GM21360 (cell line): Measurements from ENCODE around the gene KRTAP4-5.
"Not testable (repeated sequence)": the region's sequence is repeated elsewhere in the genome, so short reads cannot be mapped to it uniquely, and the experiment has no call there.

ENCODE experiments used
- ATAC-seq: cut with Tn5 transposase; IDR thresholded peaks from one replicate; pipeline ENCODE4 v1.9.1; 2021; ENCODE audit warnings: mild to moderate bottlenecking, moderate library complexity; ENCODE audit not compliant: unreplicated experiment

KRTAP4-5 gene

GRCh38 chr17:41149652-41149985 lies at the start of gene KRTAP4-5:
Gene KRTAP4-5 (minus strand): TSS chr17:41149825. CDS start chr17:41149767, 58 bp downstream.
- no peak for ATAC-seq

GRCh38 chr17:41196068-41196467 lies 46.4 kb upstream of the KRTAP4-5 start:
- no peak for ATAC-seq

DNA sequence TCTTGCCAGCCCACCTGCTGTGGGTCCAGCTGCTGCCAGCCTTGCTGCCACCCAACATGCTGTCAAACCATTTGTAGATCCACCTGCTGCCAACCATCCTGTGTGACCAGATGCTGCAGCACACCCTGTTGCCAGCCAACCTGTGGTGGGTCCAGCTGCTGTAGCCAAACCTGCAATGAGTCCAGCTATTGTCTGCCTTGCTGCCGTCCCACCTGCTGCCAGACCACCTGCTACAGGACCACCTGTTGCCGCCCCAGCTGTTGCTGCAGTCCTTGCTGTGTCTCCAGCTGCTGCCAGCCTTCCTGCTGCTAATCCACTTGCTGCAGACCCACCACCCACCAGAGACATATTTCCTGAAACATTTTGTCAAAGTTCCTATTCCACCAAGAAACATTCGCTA lies 40.7 kb upstream of the KRTAP4-5 start:
- ATAC-seq = no peak

GRCh38 chr17:41189837-41190318 lies 40.3 kb upstream of the KRTAP4-5 start, which contains the start of gene KRTAP9-1:
Gene KRTAP9-1 (plus strand): TSS chr17:41189887. CDS start chr17:41189887, 0 bp downstream.
- not testable (repeated sequence) for ATAC-seq

GRCh38 chr17:41186872-41187271 lies 37.2 kb upstream of the KRTAP4-5 start:
- no peak for ATAC-seq

- ATAC-seq = no peak
These were observed 35.4 kb upstream of the KRTAP4-5 start for GRCh38 chr17:41185001-41185400.

DNA sequence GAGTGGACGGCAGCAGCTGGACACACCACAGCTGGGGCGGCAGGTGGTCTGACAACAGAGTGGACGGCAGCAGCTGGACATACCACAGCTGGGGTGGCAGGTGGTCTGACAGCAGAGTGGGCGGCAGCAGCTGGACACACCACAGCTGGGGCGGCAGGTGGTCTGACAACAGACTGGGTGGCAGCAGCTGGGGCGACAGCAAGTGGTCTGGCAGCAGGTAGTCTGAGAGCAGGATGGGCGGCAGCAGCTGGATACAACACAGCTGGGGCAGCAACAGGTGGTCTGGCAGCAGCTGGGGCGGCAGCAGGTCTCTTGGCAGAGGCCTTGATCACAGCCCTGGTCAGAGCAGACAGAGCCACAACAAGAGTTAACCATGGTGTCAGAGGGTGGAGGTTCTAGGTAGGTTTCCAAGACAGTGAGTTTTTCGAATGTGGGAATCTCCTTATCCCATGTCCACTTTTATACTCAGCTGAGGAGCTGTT lies 34.9 kb upstream of the KRTAP4-5 start, which contains the start of gene KRTAP4-1:
TSS of gene KRTAP4-1 (minus strand) at position 432 of the 482 bp plus-strand sequence. CDS start at position 375, 57 bp downstream.
- ATAC-seq = no peak

DNA sequence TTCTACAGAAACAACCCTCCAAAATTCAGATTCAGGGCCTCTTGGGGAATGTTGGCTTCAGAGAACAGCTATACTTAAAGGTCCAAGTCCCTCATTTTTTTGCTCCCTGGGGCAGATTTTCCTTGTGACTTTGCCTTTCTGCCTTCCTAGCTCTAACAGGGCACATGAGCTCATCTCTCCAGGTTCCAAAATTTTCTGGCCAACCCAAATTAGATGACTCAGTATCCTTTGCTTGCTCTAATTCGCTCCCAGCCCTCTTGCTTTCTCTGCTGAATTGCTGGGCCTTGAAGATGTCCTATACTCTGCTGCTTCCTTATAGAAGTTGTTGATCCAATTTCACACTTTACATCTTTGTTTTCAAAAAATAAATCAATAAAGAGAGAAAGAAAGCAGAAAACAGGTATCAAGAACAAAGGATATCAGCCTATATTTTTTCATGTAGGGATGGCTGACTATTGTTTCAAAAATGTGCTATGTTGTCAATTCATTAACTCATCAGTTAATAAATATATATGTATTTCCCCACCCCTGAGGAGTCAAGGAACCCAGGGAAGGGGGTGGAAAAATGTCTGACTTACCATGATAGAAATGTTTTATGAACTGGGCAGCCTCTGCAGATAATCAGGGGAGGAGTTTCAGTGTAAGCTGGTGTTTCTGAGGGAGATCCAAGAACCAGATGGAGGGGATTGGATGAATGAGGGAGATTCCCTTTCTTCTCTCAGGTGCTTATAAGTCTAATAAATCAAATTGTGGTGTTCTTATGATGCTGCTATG lies 29.4 kb upstream of the KRTAP4-5 start:
- ATAC-seq = no peak

- ATAC-seq = no peak
These were observed 28.7 kb upstream of the KRTAP4-5 start for GRCh38 chr17:41178341-41178740.

GRCh38 chr17:41177727-41178271 lies 28.2 kb upstream of the KRTAP4-5 start, which contains the start of gene KRTAP4-2:
Gene KRTAP4-2 (minus strand): TSS chr17:41178221. CDS start chr17:41178164, 57 bp downstream.
- ATAC-seq = no peak

DNA sequence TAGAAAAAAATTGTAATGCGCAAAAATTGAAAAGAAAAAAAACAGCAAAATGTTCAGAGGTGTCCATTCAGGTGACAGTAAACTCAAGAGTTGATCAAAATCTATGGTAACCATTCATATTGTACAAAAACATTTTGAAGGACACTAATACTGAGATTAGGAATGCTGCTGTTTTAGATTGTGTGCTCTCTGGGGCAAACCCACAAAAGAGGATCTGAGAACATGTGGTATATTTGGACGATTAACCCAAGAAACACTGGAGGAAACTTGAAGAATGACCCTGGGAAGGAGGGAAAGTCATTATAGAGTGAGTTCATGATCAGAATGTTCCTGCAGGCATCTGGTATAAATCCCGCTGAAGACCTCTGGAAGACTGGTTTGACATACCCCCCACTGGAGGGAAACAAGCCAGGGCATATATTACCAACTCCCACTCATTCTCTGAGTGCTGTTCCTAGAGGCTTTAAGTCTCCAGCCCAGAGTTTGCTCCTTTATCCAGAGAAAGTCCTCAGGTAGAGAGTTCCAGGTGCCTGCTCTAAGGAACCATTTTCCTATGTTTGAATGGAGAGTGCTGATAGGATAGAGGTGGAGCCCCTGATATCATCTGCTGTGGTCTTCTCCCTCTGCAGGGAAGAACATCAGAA lies 27.2 kb upstream of the KRTAP4-5 start:
- ATAC-seq = no peak

GRCh38 chr17:41171886-41172285 lies 22.3 kb upstream of the KRTAP4-5 start:
- no peak for ATAC-seq

- ATAC-seq = no peak
These were observed 18.5 kb upstream of the KRTAP4-5 start, which contains the start of gene KRTAP4-3 for GRCh38 chr17:41168121-41168520. Gene KRTAP4-3 (minus strand): TSS chr17:41168221. CDS start chr17:41168172, 49 bp downstream.

DNA sequence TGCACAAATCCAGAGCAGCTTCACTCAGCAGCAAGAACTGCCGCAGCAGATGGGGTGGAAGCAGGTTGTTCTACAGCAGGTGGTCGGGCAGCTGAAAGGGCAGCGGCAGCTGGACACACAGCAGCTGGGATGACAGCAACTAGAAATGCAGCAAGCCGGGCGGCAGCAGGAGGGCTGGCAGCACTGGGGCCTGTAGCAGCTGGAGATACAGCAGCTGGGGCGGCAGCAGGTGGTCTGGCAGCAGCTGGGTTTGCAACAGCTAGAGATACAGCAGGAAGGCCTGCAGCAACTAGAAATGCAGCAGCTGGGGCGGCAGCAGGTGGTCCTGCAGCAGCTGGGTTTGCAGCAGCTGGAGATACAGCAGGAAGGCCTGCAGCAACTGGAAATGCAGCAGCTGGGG lies 17.9 kb upstream of the KRTAP4-5 start:
- no peak for ATAC-seq

DNA sequence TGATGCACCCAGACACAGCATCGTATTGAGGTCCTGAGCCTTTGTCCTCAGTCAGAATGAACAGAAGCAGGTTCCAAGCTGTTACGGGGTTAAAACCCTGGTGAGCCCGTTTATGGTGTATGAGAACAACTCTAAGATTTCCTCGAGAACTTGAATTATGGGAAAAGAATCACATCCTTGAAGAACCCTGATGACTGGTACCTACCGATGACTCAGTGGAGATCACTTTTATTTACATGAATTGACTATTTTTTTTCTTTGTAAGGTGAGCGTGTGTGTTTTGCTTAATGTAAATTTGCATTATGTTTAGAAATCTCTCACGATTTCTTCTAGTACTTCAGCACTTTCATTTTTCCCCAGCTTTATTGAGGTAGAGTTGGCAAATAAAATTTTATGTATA lies 14.2 kb upstream of the KRTAP4-5 start:
- no peak for ATAC-seq

GRCh38 chr17:41160648-41161047 lies 11.0 kb upstream of the KRTAP4-5 start, which contains the start of gene KRTAP4-4:
Gene KRTAP4-4 (minus strand): TSS chr17:41160748. CDS start chr17:41160691, 57 bp downstream.
- no peak for ATAC-seq

DNA sequence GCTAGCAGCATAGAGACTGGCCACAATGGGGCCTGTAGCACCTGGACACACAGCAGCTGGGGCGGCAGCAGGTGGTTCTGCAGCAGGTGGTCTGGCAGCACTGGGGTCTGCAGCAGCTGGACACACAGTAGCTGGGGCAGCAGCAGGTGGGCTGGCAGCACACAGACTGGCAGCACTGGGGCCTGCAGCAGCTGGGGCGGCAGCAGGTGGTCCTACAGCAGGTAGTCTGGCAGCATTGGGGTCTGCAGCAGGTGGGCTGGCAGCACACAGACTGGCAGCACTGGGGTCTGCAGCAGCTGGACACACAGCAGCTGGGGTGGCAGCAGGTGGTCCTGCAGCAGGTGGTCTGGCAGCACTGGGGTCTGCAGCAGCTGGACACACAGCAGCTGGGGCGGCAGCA lies 10.6 kb upstream of the KRTAP4-5 start:
- not testable (repeated sequence) for ATAC-seq

DNA sequence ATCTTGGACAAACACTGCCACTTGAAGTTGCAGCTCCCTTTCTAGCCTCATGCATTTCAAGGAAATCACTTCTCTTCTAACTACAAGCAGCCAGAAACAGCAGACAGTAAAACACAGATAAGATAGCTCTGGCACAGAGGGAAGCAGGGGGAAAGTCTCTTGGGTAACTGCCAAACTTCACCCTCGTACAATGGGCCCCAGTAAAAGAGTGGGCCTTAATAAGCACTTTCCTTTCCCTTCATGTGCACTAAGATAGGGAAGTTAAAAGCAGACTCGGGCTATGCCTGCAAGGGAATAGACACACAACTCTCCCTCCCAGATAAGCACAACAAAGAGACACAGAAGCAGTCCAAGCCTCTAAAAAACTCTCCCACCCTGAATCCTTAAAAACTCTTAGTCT lies 4.2 kb upstream of the KRTAP4-5 start:
- no peak for ATAC-seq

- ATAC-seq = no peak
These were observed 1.9 kb upstream of the KRTAP4-5 start for GRCh38 chr17:41151525-41151924.

DNA sequence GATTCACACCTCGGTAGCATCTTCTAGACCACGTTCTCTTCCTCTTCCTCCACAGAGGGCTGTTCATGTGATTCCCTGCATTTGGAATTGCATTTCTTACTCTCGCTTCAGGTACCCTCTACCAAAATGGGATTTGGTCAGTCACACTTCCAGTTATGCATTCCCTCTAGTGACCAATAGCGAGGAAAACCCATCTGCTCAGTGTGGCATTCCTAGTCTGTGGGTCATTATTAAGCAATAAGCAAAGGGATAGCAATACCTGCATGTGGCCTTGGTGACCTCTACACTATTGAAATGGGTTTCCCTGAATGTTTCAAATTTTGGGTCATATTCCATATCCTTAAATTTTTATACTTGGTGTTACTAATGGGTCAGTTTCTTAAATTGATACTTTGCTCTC lies 401 bp upstream of the KRTAP4-5 start:
- no peak for ATAC-seq

GRCh38 chr17:41148971-41149651 lies 514 bp downstream of the KRTAP4-5 start:
- not testable (repeated sequence) for ATAC-seq
